Osteocyte (in vitro differentiated cells): ENCODE data around the gene MIER2. TPM values are rescaled to one million over a fixed set of nuclear protein-coding genes. Genes with fewer than 3 reads are reported as not detected.

Experiments used
- DNase-seq: peaks from one replicate; pipeline ENCODE4 v3.0.0; 2021; ENCODE audit warnings: mixed read lengths; ENCODE audit not compliant: unreplicated experiment; ENCODE audit errors: extremely low spot score
- H3K27ac Mint-ChIP-seq: one replicate; pipeline ENCODE4 v1.8.0; 2021; ENCODE audit warnings: mild to moderate bottlenecking, mixed read lengths; ENCODE audit not compliant: unreplicated experiment
- H3K27me3 Mint-ChIP-seq: one replicate; pipeline ENCODE4 v1.8.0; 2021; ENCODE audit warnings: mixed read lengths; ENCODE audit not compliant: unreplicated experiment
- H3K36me3 Mint-ChIP-seq: one replicate; pipeline ENCODE4 v1.8.0; 2021; ENCODE audit warnings: mixed read lengths; ENCODE audit not compliant: unreplicated experiment
- H3K4me1 Mint-ChIP-seq: one replicate; pipeline ENCODE4 v1.8.0; 2021; ENCODE audit warnings: mixed read lengths; ENCODE audit not compliant: unreplicated experiment
- H3K4me3 Mint-ChIP-seq: one replicate; pipeline ENCODE4 v1.8.0; 2021; ENCODE audit warnings: mild to moderate bottlenecking, moderate library complexity, mixed read lengths; ENCODE audit not compliant: unreplicated experiment
- H3K9me3 Mint-ChIP-seq: one replicate; pipeline ENCODE4 v1.8.0; 2021; ENCODE audit warnings: mixed read lengths; ENCODE audit not compliant: unreplicated experiment
- CTCF ChIP-seq: fragments of 200-600 bp; sonication (generic); IDR thresholded peaks from 2 replicates; pipeline ENCODE4 v1.5.0; 2021; ENCODE audit warnings: antibody characterized with exemption, mild to moderate bottlenecking, moderate library complexity
- total RNA-seq: library from RNA; stranded (reverse); gene quantifications from 2 replicates; pipeline ENCODE4 v1.2.1, GENCODE V29; 2021

Gene MIER2
- total RNA-seq, 1 donor from 2014 or later: 31.6 TPM

GRCh38 chr19:347946-348861 is 3.6 kb upstream of the MIER2 start:
- H3K4me3 Mint-ChIP-seq: no peak overlapping the region
- no peak for TF ChIP-seq CTCF
- peaks cover 11% of the 10 kb centered on the region for H3K4me1 Mint-ChIP-seq
- no peak overlapping the region for H3K27ac Mint-ChIP-seq
- H3K27me3 Mint-ChIP-seq: peaks cover 6% of the 10 kb centered on the region
- H3K9me3 Mint-ChIP-seq: peaks cover 5% of the 10 kb centered on the region
- no peaks in the 10 kb centered on the region for H3K36me3 Mint-ChIP-seq
- no peak for DNase-seq

DNA sequence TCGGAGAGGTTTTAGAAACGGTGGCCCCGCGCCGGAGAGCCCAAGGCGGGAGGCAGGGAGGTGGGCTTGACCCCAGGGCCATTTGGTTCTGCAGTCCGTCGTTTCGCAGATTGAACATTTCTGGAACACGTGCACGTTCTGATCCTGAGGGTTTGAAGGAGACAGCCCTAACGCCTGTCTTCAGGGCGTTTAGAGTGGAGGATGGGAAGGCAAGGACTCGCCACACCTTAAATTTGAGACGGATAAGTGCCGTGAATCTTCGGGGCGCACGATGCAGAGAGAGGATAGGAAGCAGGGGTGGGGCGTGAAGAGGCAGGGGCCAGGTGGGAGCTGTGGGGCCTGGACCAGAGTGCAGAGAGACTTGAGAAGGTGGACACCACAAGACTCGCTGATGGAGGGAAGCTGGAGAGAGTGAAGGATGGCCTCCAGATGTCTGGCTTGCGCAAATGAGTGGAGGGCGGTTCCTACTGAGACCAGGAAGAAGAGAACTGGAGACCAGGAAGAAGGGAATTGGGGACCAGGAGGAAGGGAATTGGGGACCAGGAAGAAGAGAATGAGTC is 804 bp upstream of the MIER2 start:
- Mint-ChIP-seq H3K9me3 (no peaks in the 10 kb centered on the region), H3K27me3 (no peaks in the 10 kb centered on the region), H3K36me3 (peaks cover 2% of the 10 kb centered on the region), H3K27ac (no peak overlapping the region), H3K4me3 (peak overlapping the region; percentile 70), H3K4me1 (peaks cover 39% of the 10 kb centered on the region)
- no peak for TF ChIP-seq CTCF
- no peak for DNase-seq

- Mint-ChIP-seq H3K9me3 (no peaks in the 10 kb centered on the region), H3K27ac (peak overlapping the region; percentile 71), H3K4me1 (peaks cover 49% of the 10 kb centered on the region), H3K4me3 (peak overlapping the region; percentile 78), H3K27me3 (no peaks in the 10 kb centered on the region), H3K36me3 (peaks cover 10% of the 10 kb centered on the region)
- DNase-seq: no peak
- no peak for TF ChIP-seq CTCF
Measured at GRCh38 chr19:343941-344624, 513 bp downstream of the MIER2 start.

GRCh38 chr19:343451-343931 is 1.1 kb downstream of the MIER2 start:
- Mint-ChIP-seq H3K36me3 (peaks cover 13% of the 10 kb centered on the region), H3K27me3 (no peaks in the 10 kb centered on the region), H3K4me3 (peak overlapping the region; percentile 78), H3K9me3 (no peaks in the 10 kb centered on the region), H3K27ac (peak overlapping the region; percentile 71), H3K4me1 (peaks cover 49% of the 10 kb centered on the region)
- no peak for DNase-seq
- no peak for TF ChIP-seq CTCF
